NCI-H82 treated with DMSO at 0.1 percent for 48 hours (cell line): ENCODE data around the gene GNAO1.

Experiments
- DNase-seq: peaks from one replicate; lab custom pipeline; 2025; ENCODE audit not compliant: unreplicated experiment; lab: John Stamatoyannopoulos, UW

Gene GNAO1

GRCh38 chr16:56284521-56284920, 93.2 kb downstream of the GNAO1 start:
- DNase-seq: no peak

GRCh38 chr16:56286809-56287208, 95.5 kb downstream of the GNAO1 start:
- no peak for DNase-seq

- DNase-seq: no peak
These were observed 96.7 kb downstream of the GNAO1 start for GRCh38 chr16:56288019-56288418.

GRCh38 chr16:56289416-56289815, 98.1 kb downstream of the GNAO1 start:
- DNase-seq: peak; percentile 60

GRCh38 chr16:56289862-56290261, 98.6 kb downstream of the GNAO1 start:
- DNase-seq: peak; percentile 55

GRCh38 chr16:56294014-56294413, 102.7 kb downstream of the GNAO1 start:
- no peak for DNase-seq

GRCh38 chr16:56294579-56294978, 103.3 kb downstream of the GNAO1 start:
- DNase-seq: no peak

- no peak for DNase-seq
These were observed 103.9 kb downstream of the GNAO1 start for GRCh38 chr16:56295059-56295665.

GRCh38 chr16:56295739-56296527, 104.6 kb downstream of the GNAO1 start:
- no peak for DNase-seq

GRCh38 chr16:56297684-56298083, 106.4 kb downstream of the GNAO1 start:
- no peak for DNase-seq

GRCh38 chr16:56298116-56298515, 106.8 kb downstream of the GNAO1 start:
- no peak for DNase-seq

GRCh38 chr16:56298948-56299596, 107.8 kb downstream of the GNAO1 start:
- no peak for DNase-seq

GRCh38 chr16:56300242-56300623, 108.9 kb downstream of the GNAO1 start:
- DNase-seq: peak; percentile 75

- DNase-seq: no peak
These were observed 109.9 kb downstream of the GNAO1 start for GRCh38 chr16:56300891-56301850.

- no peak for DNase-seq
These were observed 111.2 kb downstream of the GNAO1 start for GRCh38 chr16:56302506-56302905.

- no peak for DNase-seq
These were observed 111.9 kb downstream of the GNAO1 start for GRCh38 chr16:56303066-56303715.

GRCh38 chr16:56303880-56304279, 112.6 kb downstream of the GNAO1 start:
- DNase-seq: no peak

- DNase-seq: no peak
These were observed 114.8 kb downstream of the GNAO1 start for GRCh38 chr16:56305956-56306565.

- DNase-seq: no peak
These were observed 115.6 kb downstream of the GNAO1 start for GRCh38 chr16:56306690-56307533.
